Dedifferentiated amniotic fluid mesenchymal stem cell (primary cell): ENCODE data around the gene INTS7.

Experiments used
- DNase-seq: peaks from one replicate; pipeline ENCODE4 v3.0.0-alpha.2; 2016; ENCODE audit errors: extremely low spot score

The INTS7 gene

DNA sequence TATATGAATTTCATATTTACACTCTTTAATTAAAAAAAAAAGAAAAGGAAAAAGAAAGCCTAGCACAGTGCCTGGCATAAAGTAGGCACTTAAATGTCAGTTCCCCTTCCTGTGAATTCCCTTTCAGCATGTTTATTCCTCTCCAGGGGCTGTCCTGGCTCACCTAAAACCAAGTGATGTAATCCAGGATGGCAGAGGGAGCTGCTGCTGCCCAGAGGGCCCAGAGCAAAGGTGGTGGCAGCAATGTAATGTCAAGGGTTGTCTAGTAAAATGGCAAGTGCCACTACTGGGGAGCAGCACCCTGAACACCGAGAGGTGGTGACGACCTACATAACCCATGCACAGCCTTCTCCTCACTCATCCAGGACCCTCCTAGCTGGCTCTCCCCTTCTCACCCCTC is 126.4 kb downstream of the INTS7 start:
- DNase-seq: no peak

DNA sequence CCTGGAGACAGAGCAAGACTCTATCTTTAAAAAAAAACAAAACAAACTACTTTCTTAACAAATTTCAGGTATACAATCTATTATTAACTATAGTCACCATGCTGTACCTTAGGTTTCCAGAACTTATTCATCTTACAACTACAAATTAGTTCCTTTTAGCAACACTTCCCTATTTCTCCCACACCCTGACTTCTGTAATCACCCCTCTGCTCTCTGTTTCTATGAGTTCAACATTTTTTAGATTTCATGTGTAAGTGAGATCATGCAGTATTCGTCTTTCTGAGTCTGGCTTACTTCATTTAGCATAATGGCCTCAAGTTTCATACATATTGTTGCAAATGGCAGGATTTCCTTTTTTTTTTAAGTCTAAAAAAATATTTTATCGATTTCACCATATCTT is 126.9 kb downstream of the INTS7 start:
- DNase-seq: no peak

DNA sequence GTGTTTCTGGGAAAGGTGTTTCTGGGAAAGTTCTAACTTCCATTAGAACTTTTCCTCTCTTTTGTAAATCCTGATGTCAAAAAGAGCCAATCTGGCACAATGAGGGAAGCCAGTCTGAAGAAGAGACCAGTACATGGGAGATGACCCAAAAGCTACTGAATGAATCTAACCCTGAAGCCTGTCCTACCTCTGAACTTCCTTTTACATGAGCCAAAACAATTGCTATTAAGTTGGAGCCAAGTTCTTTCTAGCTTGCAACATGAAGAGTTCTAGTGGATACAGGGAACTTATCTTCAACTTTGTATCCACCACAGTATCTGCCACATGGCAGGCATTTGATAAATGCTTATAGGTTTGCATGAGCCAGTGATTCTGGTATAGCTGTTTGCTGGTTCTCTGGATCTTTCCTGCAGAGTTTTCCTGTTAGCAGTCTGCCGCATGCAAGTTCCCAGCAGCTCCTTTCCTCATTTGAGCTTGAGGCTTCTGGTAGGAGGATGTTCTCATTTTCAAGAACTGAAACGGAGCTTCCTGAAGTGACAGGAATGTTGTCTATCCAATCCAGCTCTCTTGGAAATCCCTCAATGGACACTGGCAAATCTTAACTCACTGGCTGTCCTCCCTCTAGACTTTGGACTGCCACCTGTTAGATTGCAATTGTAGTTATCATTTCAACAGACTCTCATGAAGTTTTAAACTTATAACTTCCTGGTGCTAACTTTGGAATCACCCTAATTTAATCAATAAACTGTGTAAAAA is 131.7 kb downstream of the INTS7 start:
- no peak for DNase-seq

DNA sequence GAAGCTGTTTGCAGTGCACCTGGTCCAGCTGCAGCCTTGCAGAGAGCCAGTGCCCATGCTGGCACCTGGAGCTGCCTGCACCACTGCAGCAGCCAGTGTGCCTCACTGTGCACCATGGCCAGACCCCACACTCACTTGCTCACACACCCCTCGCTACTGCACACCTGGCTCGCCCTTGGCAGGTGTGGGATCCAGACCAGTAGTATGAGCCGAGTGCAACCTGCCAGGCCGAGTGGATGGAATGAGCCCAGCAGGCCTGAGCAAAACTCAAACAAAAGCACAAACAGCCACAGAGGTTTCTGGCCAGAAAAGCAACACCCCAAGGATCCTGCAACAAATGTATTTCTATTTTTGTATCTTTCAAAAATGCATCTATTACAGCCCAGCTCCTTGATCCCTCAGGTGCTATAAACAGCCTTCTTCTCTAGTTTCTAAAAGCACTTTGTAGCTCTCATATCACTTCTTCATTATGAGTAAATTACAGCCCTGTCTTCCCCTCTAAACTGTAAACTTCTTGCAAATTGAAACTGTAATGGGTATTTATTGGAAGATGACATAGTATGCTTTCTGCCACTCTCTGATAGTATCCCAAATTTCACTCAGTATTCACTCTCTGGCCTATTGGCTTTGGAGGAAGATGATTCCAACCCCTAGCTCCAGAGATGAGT is 132.6 kb downstream of the INTS7 start:
- no peak for DNase-seq

DNA sequence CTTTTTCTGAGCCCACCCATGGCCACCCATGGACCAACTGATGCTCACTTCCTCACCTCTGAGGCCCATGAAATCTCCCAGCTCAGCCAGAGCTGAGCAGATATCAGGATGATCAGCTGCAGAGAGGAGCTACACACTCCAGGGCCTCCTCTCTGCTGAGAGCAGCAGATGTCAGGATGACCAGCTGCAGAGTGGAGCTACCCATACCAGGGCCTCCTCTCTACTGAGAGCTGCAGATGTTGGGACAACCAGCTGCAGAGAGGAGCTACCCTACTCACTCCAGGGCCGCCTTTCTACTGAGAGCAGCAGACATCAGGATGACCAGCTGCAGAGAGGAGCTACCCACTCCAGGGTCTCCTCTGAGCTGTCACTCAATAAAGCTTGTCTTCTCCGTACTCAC is 133.4 kb downstream of the INTS7 start:
- no peak for DNase-seq

DNA sequence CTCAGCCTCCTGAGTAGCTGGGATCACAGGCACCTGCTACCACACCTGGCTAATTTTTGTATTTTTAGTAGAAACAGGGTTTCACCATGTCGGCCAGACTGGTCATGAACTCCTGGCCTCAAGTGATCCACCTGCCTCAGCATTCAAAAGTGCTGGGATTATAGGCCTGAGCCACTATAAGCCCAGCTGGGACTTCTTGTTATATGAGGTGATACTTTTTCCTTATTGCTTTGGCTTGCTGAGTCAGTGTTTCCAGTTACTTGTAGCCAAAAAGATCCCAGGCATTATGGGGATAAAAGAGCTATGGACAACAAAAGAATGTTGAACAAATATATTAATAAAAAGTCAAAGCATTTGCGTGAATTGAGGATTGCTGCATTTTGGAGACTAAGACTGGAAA is 134.9 kb downstream of the INTS7 start:
- no peak for DNase-seq

DNA sequence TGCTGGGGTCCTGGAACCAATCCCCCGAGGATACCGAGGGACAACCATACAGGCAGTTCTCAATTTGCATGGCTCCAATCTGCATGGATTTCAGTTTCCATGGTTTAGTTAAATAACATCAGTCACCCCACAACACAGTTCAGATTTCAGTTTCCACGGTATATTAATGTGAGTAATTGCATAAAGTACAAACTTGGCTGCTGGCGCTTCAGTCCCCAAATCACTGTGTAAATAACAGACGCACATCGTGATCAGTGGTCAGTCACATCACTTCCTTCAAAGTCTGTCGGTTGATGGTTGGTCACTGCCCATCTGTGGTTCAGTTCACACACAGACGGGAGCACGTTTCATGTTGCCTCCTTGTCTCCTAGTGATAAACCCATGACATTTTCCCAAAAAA is 138.4 kb downstream of the INTS7 start:
- no peak for DNase-seq

DNA sequence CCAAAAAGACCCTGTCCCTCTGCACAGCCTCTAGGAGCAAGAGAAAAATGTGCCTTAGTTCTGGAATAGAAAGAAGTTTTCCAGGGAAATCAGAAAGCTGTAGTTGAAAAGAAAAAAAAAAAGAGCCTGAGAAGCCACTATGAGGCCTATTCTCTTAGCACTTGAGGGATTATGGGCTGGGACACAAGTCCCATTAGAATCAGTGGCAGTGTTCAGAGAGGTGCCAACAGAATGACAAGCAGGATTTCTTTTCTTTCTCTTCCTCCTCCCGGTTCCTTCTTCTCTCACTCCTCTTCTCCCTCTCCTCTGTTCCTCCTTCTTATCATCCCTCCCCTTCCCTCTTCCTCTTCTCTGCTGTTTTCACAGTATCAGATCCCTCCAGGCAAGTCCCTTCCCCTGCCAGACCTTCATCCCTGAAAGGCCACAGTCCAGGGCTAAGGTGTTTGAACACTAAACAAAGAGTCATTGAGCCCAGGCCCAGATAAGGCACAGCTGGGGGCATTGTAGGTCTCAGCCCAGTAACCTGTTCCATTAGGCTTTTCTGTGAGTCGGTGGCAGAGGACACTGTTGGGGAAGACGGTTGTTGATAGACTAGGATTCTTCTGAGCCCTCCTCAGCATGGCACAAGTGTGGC is 140.1 kb downstream of the INTS7 start:
- no peak for DNase-seq

DNA sequence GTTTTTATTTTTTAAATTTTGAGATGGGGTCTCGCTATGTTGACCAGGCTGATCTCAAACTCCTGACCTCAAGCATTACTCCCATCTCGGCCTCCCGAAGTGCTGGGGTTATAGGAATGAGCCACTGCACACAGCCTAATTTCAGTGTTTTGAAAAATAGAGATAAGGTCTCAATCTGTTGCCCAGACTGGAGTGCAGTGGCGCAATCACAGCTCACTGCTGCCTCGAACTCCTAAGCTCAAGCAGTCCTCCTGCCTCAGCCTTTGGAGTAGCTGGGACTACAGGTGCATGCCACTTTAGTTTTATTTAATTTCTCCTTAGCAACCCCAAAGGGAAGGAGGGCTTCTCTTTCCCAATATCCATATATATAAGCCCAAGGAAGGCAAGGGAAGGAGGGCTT is 141.0 kb downstream of the INTS7 start:
- DNase-seq: no peak

DNA sequence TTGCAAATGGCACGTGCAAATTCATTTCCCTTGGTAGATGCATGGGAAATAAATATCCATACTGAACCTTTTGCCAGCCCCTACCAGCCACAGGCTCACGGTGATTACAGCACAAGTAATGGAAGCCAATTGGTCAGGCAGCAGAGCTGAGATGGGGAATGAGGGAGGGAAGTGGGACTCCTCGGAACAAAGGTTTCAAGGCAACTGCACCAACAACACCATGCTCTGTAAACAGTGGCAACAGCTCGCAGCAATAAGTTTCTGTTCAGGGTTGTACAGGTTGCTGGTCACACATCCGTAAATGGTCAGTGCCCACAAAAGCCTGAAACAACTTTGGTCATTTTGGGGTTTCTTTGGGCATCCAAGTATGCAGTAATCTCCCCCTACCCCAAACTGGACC is 142.1 kb downstream of the INTS7 start:
- no peak for DNase-seq

DNA sequence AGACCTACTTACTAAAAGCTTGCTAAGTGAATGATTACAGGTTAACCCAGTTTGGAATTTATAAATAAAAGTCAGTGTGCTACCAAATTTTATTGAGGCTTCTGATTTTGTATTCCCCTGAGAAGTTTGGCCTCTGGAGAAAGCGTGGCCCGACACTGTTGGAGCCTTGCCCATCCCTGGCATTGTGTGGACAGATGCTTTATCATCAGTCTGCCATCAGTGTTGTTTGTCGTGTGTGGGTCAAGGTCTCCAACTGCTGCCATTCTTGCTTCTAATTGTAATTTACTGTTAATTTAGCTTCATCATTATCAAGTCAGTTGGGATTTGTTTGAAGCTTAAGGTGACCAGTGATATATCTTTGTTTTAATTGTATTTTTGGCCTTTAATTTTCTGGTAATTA is 142.8 kb downstream of the INTS7 start:
- DNase-seq: no peak

DNA sequence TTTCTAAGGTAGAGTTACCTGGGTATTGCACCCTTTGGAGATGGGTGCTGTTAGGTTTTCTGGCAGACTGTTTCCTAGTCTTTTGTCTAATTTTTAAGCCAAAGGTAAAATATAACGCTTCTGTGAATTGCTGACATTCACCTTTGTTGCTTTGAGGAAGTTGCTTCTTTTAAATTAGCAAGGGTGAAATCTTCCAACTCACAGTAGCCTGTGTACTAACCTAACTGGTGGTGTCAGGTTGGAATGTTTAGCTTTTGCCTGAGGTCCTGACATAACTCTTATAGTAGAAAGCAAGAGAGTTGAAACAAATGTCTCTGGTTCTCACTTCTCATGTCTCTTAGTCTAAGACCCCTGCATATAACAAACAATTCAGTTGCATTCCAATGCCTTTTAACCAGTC is 143.6 kb downstream of the INTS7 start:
- no peak for DNase-seq
